H1 (cell line): ENCODE measurements around the gene PCED1B. TPM values are rescaled to one million over a fixed set of nuclear protein-coding genes. Genes with fewer than 3 reads are reported as not detected.

Source experiments
- CTCF ChIA-PET: fragments of 300-600 bp; sonication (Branson Sonifier 250); formaldehyde crosslinking; loops from one replicate; lab custom pipeline; 2021; ENCODE audit not compliant: partially characterized antibody; lab: Charles Lee
- POLR2A ChIA-PET: fragments of 300-600 bp; sonication (Branson Sonifier 250); formaldehyde crosslinking; loops from one replicate; lab custom pipeline; 2021; ENCODE audit warnings: inconsistent platforms; ENCODE audit not compliant: partially characterized antibody; lab: Charles Lee
- DNase-seq, 2 experiments: peaks; one replicate each; pipeline versions ENCODE4 v3.0.0 to v3.0.0-alpha.2; 2010 to 2022; ENCODE audit warnings: low spot score in 2 of 2, low read depth in 1 of 2, mixed read lengths in 1 of 2
- FAIRE-seq: peaks from 2 replicates; lab custom pipeline; 2011; peaks lifted over from hg19 to GRCh38; lab: Jason Lieb, UNC
- H2AFZ ChIP-seq: 2 replicates; pipeline ENCODE4 v1.8.1; 2012; ENCODE audit warnings: low read length, inconsistent platforms
- H2AK5ac ChIP-seq: 2 replicates; pipeline ENCODE4 v1.6.1; 2013; ENCODE audit warnings: low read depth, low read length
- H2BK120ac ChIP-seq: replicated peaks from 2 replicates; pipeline ENCODE3; 2013; ENCODE audit warnings: low read depth, low read length, inconsistent platforms
- H2BK12ac ChIP-seq: 2 replicates; pipeline ENCODE4 v1.6.1; 2013; ENCODE audit warnings: low read depth, low read length
- H2BK15ac ChIP-seq: 2 replicates; pipeline ENCODE4 v1.6.1; 2013; ENCODE audit warnings: low read length
- H2BK20ac ChIP-seq: 2 replicates; pipeline ENCODE4 v1.6.1; 2013; ENCODE audit warnings: low read length
- H2BK5ac ChIP-seq: 2 replicates; pipeline ENCODE4 v1.6.1; 2013; ENCODE audit warnings: low read depth, low read length
- H3K14ac ChIP-seq: 2 replicates; pipeline ENCODE4 v1.6.1; 2013; ENCODE audit warnings: inconsistent platforms; ENCODE audit not compliant: insufficient read length
- H3K18ac ChIP-seq: 2 replicates; pipeline ENCODE4 v1.6.1; 2013; ENCODE audit warnings: low read length; ENCODE audit errors: extremely low read depth
- H3K23ac ChIP-seq: 2 replicates; pipeline ENCODE4 v1.6.1; 2013; ENCODE audit warnings: inconsistent platforms; ENCODE audit not compliant: insufficient read length
- H3K23me2 ChIP-seq: 2 replicates; pipeline ENCODE4 v1.6.1; 2013; ENCODE audit warnings: low read depth, low read length
- H3K27ac ChIP-seq: 2 replicates; pipeline ENCODE4 v1.6.1; 2011; ENCODE audit warnings: low read depth, low read length, inconsistent platforms
- H3K27me3 ChIP-seq, 4 experiments: replicated peaks in 1 of 4; 1 replicate in 1 of 4; 2 replicates in 3 of 4; pipeline versions ENCODE4 v1.6.1 to v1.8.1; 2011 to 2013; ENCODE audit warnings: low read length in 3 of 4, mild to moderate bottlenecking in 3 of 4, inconsistent platforms in 2 of 4, mixed read lengths in 2 of 4, moderate library complexity in 1 of 4; ENCODE audit not compliant: control insufficient read depth in 3 of 4, insufficient read depth in 3 of 4; ENCODE audit errors: extremely low read depth in 1 of 4
- H3K36me3 ChIP-seq, 4 experiments: 2 replicates each; pipeline versions ENCODE4 v1.6.1 to v1.8.1; 2011 to 2013; ENCODE audit warnings: mild to moderate bottlenecking in 4 of 4, low read length in 3 of 4, moderate library complexity in 2 of 4, control low read depth in 1 of 4, inconsistent platforms in 1 of 4; ENCODE audit not compliant: insufficient read depth in 4 of 4, control insufficient read depth in 2 of 4
- H3K4ac ChIP-seq: replicated peaks from 2 replicates; pipeline ENCODE3; 2013; ENCODE audit warnings: low read length, low read depth, mixed read lengths, inconsistent platforms; ENCODE audit not compliant: insufficient read length
- H3K4me1 ChIP-seq, 4 experiments: replicated peaks in 1 of 4; 1 replicate in 1 of 4; 2 replicates in 3 of 4; pipeline versions ENCODE4 v1.6.1 to v1.8.1; 2011 to 2013; ENCODE audit warnings: low read length in 3 of 4, inconsistent platforms in 2 of 4, mixed read lengths in 1 of 4; ENCODE audit not compliant: insufficient read depth in 4 of 4, control insufficient read depth in 3 of 4
- H3K4me2 ChIP-seq, 2 experiments: 2 replicates each; pipeline versions ENCODE4 v1.6.1 to v1.8.1; 2011 to 2013; ENCODE audit warnings: low read depth in 2 of 2, low read length in 2 of 2, control low read depth in 1 of 2, inconsistent platforms in 1 of 2, mild to moderate bottlenecking in 1 of 2; ENCODE audit not compliant: insufficient read depth in 1 of 2
- H3K4me3 ChIP-seq, 4 experiments: fragments of 200-600, 300-600 bp in 1 of 4; sonication (generic), shearing (Covaris generic), sonication (Bioruptor Twin) in 1 of 4; 2 replicates each; pipeline versions ENCODE4 v1.5.1 to v1.8.1; 2011 to 2016; ENCODE audit warnings: low read length in 4 of 4, low read depth in 3 of 4, control low read depth in 2 of 4, inconsistent platforms in 2 of 4, mild to moderate bottlenecking in 2 of 4, mixed read lengths in 1 of 4, moderate library complexity in 1 of 4; ENCODE audit not compliant: insufficient read depth in 2 of 4; ENCODE audit errors: extremely low read depth in 1 of 4
- H3K56ac ChIP-seq: replicated peaks from 2 replicates; pipeline ENCODE3; 2013; ENCODE audit warnings: low read depth, mild to moderate bottlenecking, mixed read lengths, low read length, inconsistent platforms; ENCODE audit not compliant: insufficient read length
- H3K79me1 ChIP-seq: 2 replicates; pipeline ENCODE4 v1.6.1; 2013; ENCODE audit warnings: low read depth, low read length, control low read depth
- H3K79me2 ChIP-seq, 2 experiments: 2 replicates each; pipeline versions ENCODE4 v1.6.1 to v1.8.1; 2012 to 2013; ENCODE audit warnings: low read length in 2 of 2, mild to moderate bottlenecking in 2 of 2, inconsistent platforms in 1 of 2; ENCODE audit not compliant: insufficient read depth in 2 of 2, control insufficient read depth in 1 of 2
- H3K9ac ChIP-seq, 4 experiments: replicated peaks in 1 of 4; 1 replicate in 1 of 4; 2 replicates in 3 of 4; pipeline versions ENCODE4 v1.6.1 to v1.8.1; 2011 to 2013; ENCODE audit warnings: low read depth in 3 of 4, low read length in 3 of 4, control low read depth in 2 of 4, mild to moderate bottlenecking in 2 of 4, moderate library complexity in 2 of 4, inconsistent platforms in 1 of 4; ENCODE audit errors: extremely low read depth in 1 of 4
- H3K9me3 ChIP-seq, 2 experiments: 2 replicates each; pipeline versions ENCODE4 v1.6.1 to v1.8.1; 2012 to 2013; ENCODE audit warnings: mild to moderate bottlenecking in 2 of 2, moderate library complexity in 2 of 2, control low read depth in 1 of 2, inconsistent platforms in 1 of 2, low read depth in 1 of 2, low read length in 1 of 2, mixed read lengths in 1 of 2; ENCODE audit not compliant: insufficient read depth in 2 of 2
- H4K20me1 ChIP-seq, 2 experiments: replicated peaks in 1 of 2; 2 replicates each; pipeline versions ENCODE3 to v1.8.1; 2011 to 2013; ENCODE audit warnings: inconsistent platforms in 2 of 2, low read length in 2 of 2, mild to moderate bottlenecking in 1 of 2; ENCODE audit not compliant: insufficient read depth in 2 of 2, control insufficient read depth in 1 of 2
- H4K5ac ChIP-seq: 2 replicates; pipeline ENCODE4 v1.6.1; 2013; ENCODE audit warnings: low read length, low read depth, mixed read lengths, inconsistent platforms; ENCODE audit not compliant: insufficient read length
- H4K8ac ChIP-seq: 2 replicates; pipeline ENCODE4 v1.8.0; 2013; ENCODE audit warnings: mild to moderate bottlenecking, moderate library complexity, low read length, inconsistent platforms; ENCODE audit not compliant: insufficient read depth; ENCODE audit errors: extremely low read depth
- H4K91ac ChIP-seq: replicated peaks from 2 replicates; pipeline ENCODE3; 2013; ENCODE audit warnings: low read length, mixed read lengths, inconsistent platforms; ENCODE audit not compliant: insufficient read length
- CBX5 ChIP-seq: fragments of 300-800, 300-1000 bp; sonication (generic); IDR thresholded peaks from 2 replicates; pipeline ENCODE4 v1.7.1; 2016; ENCODE audit warnings: antibody characterized with exemption, low read length, low read depth
- CTBP2 ChIP-seq: IDR thresholded peaks from 2 replicates; pipeline ENCODE4 v1.7.0; 2011; ENCODE audit warnings: borderline replicate concordance, mild to moderate bottlenecking, moderate library complexity, mixed read lengths, low read length; ENCODE audit not compliant: insufficient read depth, insufficient read length
- EGR1 ChIP-seq: IDR thresholded peaks from 2 replicates; pipeline ENCODE4 v1.6.1; 2011; ENCODE audit warnings: low read depth, low read length, borderline replicate concordance
- HDAC6 ChIP-seq: IDR thresholded peaks from one replicate; pipeline ENCODE4 v1.7.1; 2012; ENCODE audit warnings: low read depth, mild to moderate bottlenecking, inconsistent platforms, low read length, moderate library complexity
- MAFK ChIP-seq: IDR thresholded peaks from 2 replicates; pipeline ENCODE4 v1.6.1; 2012; ENCODE audit warnings: low read depth, mild to moderate bottlenecking, improper control_type of control experiment, low read length
- NANOG ChIP-seq: IDR thresholded peaks from 2 replicates; pipeline ENCODE4 v1.6.1; 2011; ENCODE audit warnings: low read length, low read depth, mild to moderate bottlenecking, inconsistent platforms; ENCODE audit not compliant: insufficient read depth, poor library complexity, severe bottlenecking
- PHF8 ChIP-seq: fragments of 200-600 bp; sonication (generic); conservative IDR thresholded peaks from 2 replicates; pipeline ENCODE4 v1.7.1; 2012; ENCODE audit warnings: low read depth, mild to moderate bottlenecking, inconsistent platforms, low read length, moderate library complexity
- POLR2A ChIP-seq, 2 experiments: IDR thresholded peaks; 1 replicate in 1 of 2; 2 replicates in 1 of 2; pipeline ENCODE4 v1.6.1; 2011; ENCODE audit warnings: low read depth in 2 of 2, low read length in 2 of 2, mild to moderate bottlenecking in 2 of 2; ENCODE audit errors: control extremely low read depth in 1 of 2
- SAP30 ChIP-seq: fragments of 300-600 bp; sonication (generic); IDR thresholded peaks from 2 replicates; pipeline ENCODE4 v1.7.1; 2012; ENCODE audit warnings: low read length, moderate library complexity, mild to moderate bottlenecking, inconsistent platforms; ENCODE audit not compliant: insufficient read depth, insufficient replicate concordance
- SIN3A ChIP-seq, 2 experiments: IDR thresholded peaks in 1 of 2; conservative IDR thresholded peaks in 1 of 2; 2 replicates each; pipeline ENCODE4 v1.6.1; 2011 to 2012; ENCODE audit warnings: low read length in 2 of 2, improper control_type of control experiment in 1 of 2, low read depth in 1 of 2, mild to moderate bottlenecking in 1 of 2
- SP2 ChIP-seq: IDR thresholded peaks from 2 replicates; pipeline ENCODE4 v1.6.1; 2012; ENCODE audit warnings: mild to moderate bottlenecking, low read length, inconsistent platforms
- WGBS, 2 experiments: shearing (Covaris generic) in 1 of 2; methylation state at CpG; one replicate each; pipeline versions ENCODE4 v1.1.6 to v1.1.7; 2013 to 2015; ENCODE audit warnings: low lambda C conversion rate in 2 of 2, mixed read lengths in 2 of 2, inconsistent platforms in 1 of 2, low coverage in 1 of 2, missing lambda C conversion rate in 1 of 2; ENCODE audit not compliant: insufficient replicate concordance in 2 of 2, insufficient coverage in 1 of 2, insufficient read length in 1 of 2; ENCODE audit errors: extremely low coverage in 1 of 2, missing lambda C conversion rate in 1 of 2; 5-methylcytosine and 5-hydroxymethylcytosine counted together
- polyA plus RNA-seq, 7 experiments: library from polyadenylated mRNA; depleted of rRNA in 3 of 7; stranded (reverse) in 5 of 7; unstranded in 2 of 7; fragments of >200 nt in 5 of 7; fragments of 200-250 nt in 2 of 7; gene quantifications; 1 replicate in 5 of 7; 2 replicates in 1 of 7; 4 replicates in 1 of 7; pipeline versions ENCODE4 v1.2.1 to v1.2.3, GENCODE V29; 2011 to 2013; ENCODE audit warnings: missing spikeins in 2 of 7, mixed read lengths in 2 of 7
- total RNA-seq: library from RNA; stranded (reverse); fragmentation: NEBNext Ultra II Directional; extraction: Animal tissue kit (Norgen Biotek cat#: 25700); gene quantifications from 2 replicates; pipeline ENCODE4 v1.2.1, GENCODE V29; 2021

PCED1B gene
- total and polyA plus RNA-seq, 2 of the 8 experiments (the other 6 are each of a cell fraction or from before 2014, with no cell fraction given): 4.7 to 5.4 TPM

DNA sequence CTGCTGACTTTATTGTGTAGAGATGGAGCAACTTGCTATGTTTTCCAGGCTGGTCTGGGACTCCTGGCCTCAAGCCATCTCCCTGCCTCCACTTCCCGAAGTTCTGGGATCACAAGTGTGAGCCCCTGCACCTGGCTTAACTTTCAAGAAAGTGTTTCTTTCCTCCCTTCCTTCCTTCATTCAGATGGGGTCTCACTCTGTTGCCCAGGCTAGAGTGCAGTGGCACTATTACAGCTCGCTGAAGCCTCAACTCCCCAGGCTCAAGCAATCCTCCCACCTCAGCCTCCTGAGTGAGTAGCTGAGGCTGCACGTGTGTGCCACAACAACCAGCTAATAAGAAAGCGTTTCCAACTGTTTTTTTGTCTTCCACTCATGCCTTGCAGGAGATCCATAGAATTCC lies 186.0 kb downstream of the PCED1B start:
- no peak overlapping the region for H4K91ac ChIP-seq
- no peak overlapping the region for H3K18ac ChIP-seq
- DNase-seq (no peak), FAIRE-seq (no peak)
- H2BK120ac ChIP-seq: no peak overlapping the region
- ChIA-PET CTCF (interaction anchor here (1.2 kb wide), 1 partner anchor 24 kb away, joined by 3 read pairs; no protein-coding TSS in a partner anchor), POLR2A (no interaction called here)
- no peak for TF ChIP-seq CBX5
- no peak for TF ChIP-seq HDAC6
- no peak for TF ChIP-seq CTBP2
- no peak for TF ChIP-seq MAFK
- TF ChIP-seq PHF8: no peak
- TF ChIP-seq NANOG: no peak
- TF ChIP-seq SP2: no peak
- TF ChIP-seq EGR1: no peak
- TF ChIP-seq POLR2A (IDR thresholded peaks at IDR 0.05; ENCODE audit: control extremely low read depth in 1 of 2, low read depth in 2 of 2, low read length in 2 of 2): no peak
- no peak for TF ChIP-seq SAP30
- no peak for TF ChIP-seq SIN3A (conservative IDR thresholded peaks at IDR 0.05 in 1 of 2, IDR thresholded peaks at IDR 0.05 in 1 of 2; ENCODE audit: low read depth in 1 of 2, low read length in 2 of 2)
- H2BK12ac ChIP-seq: no peak overlapping the region
- no peak overlapping the region for H2BK15ac ChIP-seq
- no peak overlapping the region for H3K4me3 ChIP-seq
- H2BK5ac ChIP-seq: no peak overlapping the region
- H4K20me1 ChIP-seq: no peaks in the 10 kb centered on the region
- no peaks in the 10 kb centered on the region for H3K36me3 ChIP-seq
- no peaks in the 10 kb centered on the region for H3K27me3 ChIP-seq
- no peak overlapping the region for H3K27ac ChIP-seq
- H2AK5ac ChIP-seq: no peak overlapping the region
- no peak overlapping the region for H2AFZ ChIP-seq
- no peak overlapping the region for H3K14ac ChIP-seq
- no peaks in the 10 kb centered on the region for H3K9me3 ChIP-seq
- H4K5ac ChIP-seq: no peak overlapping the region
- H3K23ac ChIP-seq: no peak overlapping the region
- no peak overlapping the region for H3K4me2 ChIP-seq
- H4K8ac ChIP-seq: no peak overlapping the region
- 86% methylated on average over 4 of the region's 4 CpGs; no CpG with 5 or more reads in 1 of the 2 experiments for WGBS, 2 experiments
- H3K56ac ChIP-seq: no peak overlapping the region
- no peak overlapping the region for H3K9ac ChIP-seq
- no peaks in the 10 kb centered on the region for H3K79me2 ChIP-seq
- H2BK20ac ChIP-seq: no peak overlapping the region
- no peaks in the 10 kb centered on the region for H3K79me1 ChIP-seq
- H3K23me2 ChIP-seq: no peaks in the 10 kb centered on the region
- H3K4ac ChIP-seq: no peak overlapping the region
- H3K4me1 ChIP-seq: no peaks in the 10 kb centered on the region
